HS-5 (cell line): ENCODE measurements around the gene BPTF.
A peak's percentile ranks its signal among the peaks of the same experiment; 100 is the strongest.
"Not testable (repeated sequence)": the region's sequence is repeated elsewhere in the genome, so short reads cannot be mapped to it uniquely, and the experiment has no call there.

Experiments used
- DNase-seq: peaks from one replicate; pipeline ENCODE4 v3.0.0-alpha.2; 2012; ENCODE audit warnings: low read depth

The BPTF gene, protein sequence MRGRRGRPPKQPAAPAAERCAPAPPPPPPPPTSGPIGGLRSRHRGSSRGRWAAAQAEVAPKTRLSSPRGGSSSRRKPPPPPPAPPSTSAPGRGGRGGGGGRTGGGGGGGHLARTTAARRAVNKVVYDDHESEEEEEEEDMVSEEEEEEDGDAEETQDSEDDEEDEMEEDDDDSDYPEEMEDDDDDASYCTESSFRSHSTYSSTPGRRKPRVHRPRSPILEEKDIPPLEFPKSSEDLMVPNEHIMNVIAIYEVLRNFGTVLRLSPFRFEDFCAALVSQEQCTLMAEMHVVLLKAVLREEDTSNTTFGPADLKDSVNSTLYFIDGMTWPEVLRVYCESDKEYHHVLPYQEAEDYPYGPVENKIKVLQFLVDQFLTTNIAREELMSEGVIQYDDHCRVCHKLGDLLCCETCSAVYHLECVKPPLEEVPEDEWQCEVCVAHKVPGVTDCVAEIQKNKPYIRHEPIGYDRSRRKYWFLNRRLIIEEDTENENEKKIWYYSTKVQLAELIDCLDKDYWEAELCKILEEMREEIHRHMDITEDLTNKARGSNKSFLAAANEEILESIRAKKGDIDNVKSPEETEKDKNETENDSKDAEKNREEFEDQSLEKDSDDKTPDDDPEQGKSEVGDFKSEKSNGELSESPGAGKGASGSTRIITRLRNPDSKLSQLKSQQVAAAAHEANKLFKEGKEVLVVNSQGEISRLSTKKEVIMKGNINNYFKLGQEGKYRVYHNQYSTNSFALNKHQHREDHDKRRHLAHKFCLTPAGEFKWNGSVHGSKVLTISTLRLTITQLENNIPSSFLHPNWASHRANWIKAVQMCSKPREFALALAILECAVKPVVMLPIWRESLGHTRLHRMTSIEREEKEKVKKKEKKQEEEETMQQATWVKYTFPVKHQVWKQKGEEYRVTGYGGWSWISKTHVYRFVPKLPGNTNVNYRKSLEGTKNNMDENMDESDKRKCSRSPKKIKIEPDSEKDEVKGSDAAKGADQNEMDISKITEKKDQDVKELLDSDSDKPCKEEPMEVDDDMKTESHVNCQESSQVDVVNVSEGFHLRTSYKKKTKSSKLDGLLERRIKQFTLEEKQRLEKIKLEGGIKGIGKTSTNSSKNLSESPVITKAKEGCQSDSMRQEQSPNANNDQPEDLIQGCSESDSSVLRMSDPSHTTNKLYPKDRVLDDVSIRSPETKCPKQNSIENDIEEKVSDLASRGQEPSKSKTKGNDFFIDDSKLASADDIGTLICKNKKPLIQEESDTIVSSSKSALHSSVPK (N-terminal part only)

DNA sequence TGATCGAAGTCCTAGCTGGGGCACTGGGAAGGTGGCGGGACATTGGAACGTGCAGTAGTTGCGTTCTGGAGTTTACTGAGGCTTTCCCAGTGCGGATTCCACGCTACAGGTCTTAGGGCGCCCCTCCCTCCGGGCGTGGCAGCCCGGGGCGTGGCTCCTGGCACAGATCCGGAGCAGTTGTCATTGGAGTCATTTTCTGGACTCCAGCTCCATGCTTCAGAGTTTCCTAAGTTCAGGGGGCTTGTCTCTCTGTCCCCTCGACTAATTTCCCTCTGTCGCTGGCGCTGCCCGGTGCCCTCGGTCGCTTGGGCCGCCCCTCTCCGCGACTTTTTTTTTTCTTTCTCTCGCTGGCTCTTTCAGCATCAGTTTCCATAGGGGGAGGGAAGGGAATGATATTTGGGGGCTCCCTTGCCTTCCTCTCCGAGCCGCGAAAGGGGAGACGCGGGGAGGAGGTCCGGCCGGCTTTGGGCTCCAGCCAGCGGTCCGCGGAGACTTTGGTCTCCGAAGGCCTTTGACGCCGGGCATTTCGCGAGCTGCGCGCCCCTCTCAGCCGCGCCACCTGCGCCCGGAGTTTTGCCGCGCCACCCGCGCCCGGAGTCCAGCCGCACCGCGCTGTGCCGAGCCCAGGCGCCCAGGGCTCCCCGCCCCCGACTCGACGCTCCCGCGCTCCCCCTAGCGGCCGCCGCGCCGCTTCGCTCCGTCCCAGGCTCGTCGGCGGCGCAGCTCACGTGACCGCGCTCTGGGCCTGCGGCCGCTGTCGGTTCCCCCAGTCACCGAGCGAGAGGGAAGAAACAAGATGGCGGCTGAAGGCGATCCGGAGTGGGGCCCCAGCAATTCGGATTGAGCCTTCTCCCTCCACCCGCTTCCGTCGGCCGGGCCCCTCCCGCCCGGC is at the start of gene BPTF:
Gene BPTF (plus strand): TSS at position 769 of the 892 bp plus-strand sequence. CDS start 222 bp downstream, outside the sequence.
- peak; percentile 50 for DNase-seq

- no peak for DNase-seq
Measured at GRCh38 chr17:67779098-67779672, 46.1 kb upstream of the BPTF start.

GRCh38 chr17:67784364-67785121 is 40.8 kb upstream of the BPTF start:
- no peak for DNase-seq

DNA sequence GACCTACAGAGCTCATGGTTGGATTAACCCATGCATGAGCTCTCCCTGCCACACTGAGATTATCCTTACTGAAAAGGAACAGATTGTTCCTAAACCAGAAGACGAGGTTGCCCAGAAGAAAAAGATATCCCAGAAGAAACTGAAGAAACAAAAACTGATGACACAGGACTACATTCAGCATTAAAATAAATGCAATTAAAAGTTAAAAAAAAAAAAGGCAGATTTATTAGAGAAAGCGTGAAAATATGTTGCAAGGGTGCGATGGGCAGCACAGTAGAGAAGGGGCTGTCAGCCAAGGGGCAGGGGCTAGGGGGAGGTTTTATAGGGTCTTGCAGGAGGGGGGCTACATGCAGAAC is 40.2 kb upstream of the BPTF start:
- DNase-seq: no peak

DNA sequence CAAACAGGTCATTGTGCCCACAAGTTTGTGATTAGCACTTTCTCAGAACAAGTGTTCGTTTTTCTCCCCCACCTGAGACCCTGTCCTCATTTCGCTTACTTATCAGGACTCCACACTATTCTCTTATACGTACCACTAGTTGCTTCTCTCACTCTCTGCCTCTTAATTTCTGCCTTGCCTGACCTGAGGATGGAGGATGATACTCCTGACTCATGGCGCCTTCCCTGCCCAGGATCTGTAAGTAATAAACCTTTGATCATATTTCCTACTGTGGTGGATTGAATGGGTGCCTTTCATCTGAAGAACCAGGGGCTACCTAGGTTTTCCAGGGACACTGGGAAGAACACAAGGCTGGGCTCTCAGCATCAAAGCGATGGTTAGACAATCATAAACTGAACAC is 39.8 kb upstream of the BPTF start:
- no peak for DNase-seq

DNA sequence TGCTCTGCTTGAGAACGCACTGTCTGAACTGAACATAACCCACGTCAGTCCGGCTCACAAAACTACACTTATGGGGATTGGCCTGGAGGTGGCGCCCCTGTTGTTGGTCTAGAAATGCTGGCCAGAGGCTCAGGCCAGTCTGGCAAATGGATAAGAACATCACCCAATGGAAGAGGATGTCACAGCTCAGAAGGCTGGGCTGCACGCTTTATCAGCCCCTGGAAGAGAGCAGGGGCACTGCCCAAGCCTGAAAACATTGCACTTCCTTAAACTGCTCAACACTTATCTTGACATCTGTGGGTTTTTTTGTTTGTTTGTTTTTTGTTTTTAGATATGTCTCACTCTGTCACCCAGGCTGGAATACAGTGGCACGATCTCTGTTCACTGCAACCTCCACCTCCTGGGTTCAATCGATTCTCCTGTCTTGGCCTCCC is 24.8 kb upstream of the BPTF start:
- no peak for DNase-seq

- no peak for DNase-seq
Measured at GRCh38 chr17:67801626-67802175, 23.6 kb upstream of the BPTF start.

DNA sequence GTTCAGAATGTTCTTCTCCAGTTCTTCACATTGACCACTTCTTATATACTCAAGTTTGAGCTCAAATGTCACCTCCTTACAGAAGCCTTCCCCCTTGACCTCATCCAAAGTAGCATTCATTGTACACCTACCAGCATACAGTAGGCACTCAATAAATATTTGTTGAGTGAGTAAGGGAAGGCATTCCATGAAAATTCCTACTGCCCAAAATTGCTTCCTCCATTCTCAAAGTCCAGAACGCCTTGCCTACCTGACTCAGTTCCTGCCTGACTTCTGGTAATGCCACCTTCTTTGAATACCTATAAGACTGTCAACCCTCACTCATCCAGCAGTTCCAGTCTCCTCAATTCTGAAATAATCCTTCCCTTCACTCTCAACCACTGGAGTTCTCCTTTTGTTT is 14.8 kb upstream of the BPTF start:
- DNase-seq: no peak

DNA sequence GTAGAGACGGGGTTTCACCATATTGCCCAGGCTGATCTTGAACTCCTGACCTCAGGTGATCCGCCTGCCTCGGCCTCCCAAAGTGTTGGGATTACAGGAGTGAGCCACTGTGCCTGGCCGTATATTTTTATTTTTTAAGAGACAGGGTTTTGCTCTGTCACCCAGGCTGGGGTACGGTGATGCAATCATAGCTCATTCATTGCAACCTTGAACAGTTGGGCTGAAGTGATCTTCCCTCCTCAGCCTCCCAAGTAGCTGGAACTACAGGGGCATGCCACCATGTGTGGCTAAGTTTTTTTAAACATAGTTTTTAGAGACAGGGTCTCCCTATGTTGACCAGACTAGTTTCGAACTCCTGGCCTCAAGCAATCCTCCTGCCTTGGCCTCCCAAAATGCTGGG is 12.9 kb upstream of the BPTF start:
- not testable (repeated sequence) for DNase-seq

DNA sequence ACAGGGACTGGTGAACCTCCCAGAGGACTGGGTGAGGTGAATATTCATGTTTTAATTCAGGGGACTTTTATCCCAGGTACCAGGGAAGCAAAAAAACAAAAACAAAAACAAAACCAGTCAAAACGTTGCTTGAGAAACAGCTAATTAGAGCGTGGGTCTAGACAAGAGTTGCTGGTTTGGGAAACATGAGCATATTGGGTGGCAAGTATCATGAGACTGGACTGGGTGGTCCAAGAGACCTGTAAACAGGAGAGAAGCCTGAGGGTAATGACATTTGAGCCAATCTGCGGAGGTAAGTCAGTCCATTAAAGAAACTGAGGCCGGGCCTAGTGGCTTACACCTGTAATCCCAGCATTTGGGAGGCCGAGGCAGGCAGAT is 11.5 kb upstream of the BPTF start:
- no peak for DNase-seq

- DNase-seq: no peak
Measured at GRCh38 chr17:67818110-67819002, 6.9 kb upstream of the BPTF start.

GRCh38 chr17:67819722-67820121 is 5.6 kb upstream of the BPTF start:
- no peak for DNase-seq

- no peak for DNase-seq
Measured at GRCh38 chr17:67821871-67822367, 3.4 kb upstream of the BPTF start.

DNA sequence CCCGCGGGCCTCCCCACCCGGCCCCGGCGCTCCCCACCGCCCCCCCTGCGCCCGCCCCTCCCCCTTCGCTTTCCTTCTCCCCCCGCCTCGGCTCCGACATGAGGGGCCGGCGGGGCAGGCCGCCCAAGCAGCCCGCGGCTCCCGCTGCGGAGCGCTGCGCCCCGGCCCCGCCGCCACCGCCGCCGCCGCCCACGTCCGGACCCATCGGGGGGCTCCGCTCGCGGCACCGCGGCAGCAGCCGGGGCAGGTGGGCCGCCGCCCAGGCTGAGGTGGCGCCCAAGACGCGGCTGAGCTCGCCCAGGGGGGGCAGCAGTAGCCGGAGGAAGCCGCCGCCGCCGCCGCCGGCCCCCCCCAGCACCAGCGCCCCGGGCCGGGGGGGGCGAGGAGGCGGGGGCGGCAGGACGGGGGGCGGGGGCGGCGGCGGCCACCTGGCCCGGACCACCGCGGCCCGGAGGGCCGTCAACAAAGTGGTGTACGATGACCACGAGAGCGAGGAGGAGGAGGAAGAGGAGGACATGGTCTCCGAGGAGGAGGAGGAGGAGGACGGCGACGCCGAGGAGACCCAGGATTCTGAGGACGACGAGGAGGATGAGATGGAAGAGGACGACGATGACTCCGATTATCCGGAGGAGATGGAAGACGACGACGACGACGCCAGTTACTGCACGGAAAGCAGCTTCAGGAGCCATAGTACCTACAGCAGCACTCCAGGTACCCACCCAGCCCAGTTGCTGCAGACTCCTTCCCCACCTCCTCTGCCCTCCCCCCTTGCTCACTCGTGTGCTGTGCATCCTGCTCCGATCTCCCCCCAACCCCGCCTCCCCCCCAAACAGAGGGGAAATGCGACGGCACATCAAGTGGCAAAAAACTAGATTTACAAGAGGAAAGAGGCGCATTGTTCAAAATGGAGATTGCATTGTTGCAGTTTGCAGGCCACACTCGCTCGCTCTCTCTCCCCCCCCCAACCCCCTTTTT is 611 bp downstream of the BPTF start:
- DNase-seq: not testable (repeated sequence)

DNA sequence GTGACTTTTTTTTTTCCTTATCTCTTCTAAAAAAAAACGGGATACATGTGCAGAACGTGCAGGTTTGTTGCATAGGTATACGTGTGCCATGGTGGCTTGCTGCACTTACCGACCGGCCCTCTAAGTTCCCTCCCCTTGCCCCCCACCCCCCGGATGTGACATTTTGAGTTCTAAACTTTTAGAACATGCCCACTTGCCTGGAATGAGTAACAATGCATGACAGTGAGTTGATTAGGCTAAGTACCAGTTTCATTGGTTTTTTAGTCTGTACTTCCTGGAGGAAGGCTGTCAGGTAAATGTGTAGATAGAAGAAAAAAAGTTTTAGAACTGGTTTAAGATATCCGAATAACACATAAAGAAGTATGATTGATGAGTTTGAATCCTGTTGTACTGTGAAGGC is 4.0 kb downstream of the BPTF start:
- DNase-seq: no peak

- DNase-seq: no peak
Measured at GRCh38 chr17:67830440-67830839, 5.1 kb downstream of the BPTF start.

DNA sequence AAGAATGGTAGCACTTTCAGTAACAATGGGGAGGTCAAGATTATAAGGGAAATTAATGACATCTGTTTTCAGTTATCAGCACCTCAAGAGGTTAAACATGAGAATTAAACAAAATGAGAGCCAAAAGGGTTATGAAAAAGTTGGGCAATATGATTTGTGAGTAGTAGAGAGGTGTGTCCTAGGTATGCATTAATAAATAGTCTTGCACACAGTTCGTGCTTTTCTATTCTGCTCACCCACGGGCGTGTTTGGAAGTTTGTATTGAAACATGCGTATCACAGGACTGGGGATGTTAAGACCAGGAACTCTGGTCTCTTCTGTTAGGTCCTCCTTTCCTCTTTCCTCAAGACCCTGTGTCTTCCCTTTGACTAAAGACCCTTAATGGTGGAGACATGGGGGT is 6.0 kb downstream of the BPTF start:
- no peak for DNase-seq
